Thyroid gland (tissue), 4 donors: ENCODE data around the gene KCNH1. TPM values are rescaled to one million over a fixed set of nuclear protein-coding genes. Genes with fewer than 3 reads are reported as not detected.

ENCODE experiments used
- DNase-seq, 2 donors: peaks; one replicate each; pipeline ENCODE4 v3.0.0-alpha.2; 2019
- H3K27ac ChIP-seq, 3 donors: fragments of 200-600 bp; sonication (generic); 1 replicate in 2 of 3; 2 replicates in 1 of 3; pipeline ENCODE4 v1.5.1; 2016 to 2019; ENCODE audit warnings: mild to moderate bottlenecking in 1 of 3, moderate library complexity in 1 of 3
- H3K27me3 ChIP-seq: fragments of 200-600 bp; sonication (generic); one replicate; pipeline ENCODE4 v1.5.1; 2019
- H3K36me3 ChIP-seq, 2 donors: fragments of 200-600 bp; sonication (generic); one replicate each; pipeline ENCODE4 v1.5.1; 2016 to 2019
- H3K4me1 ChIP-seq, 2 donors: fragments of 200-600 bp; sonication (generic); one replicate each; pipeline ENCODE4 v1.5.1; 2017 to 2019
- H3K4me3 ChIP-seq, 3 donors: fragments of 200-600 bp; sonication (generic); replicated peaks in 1 of 3; 1 replicate in 2 of 3; 2 replicates in 1 of 3; pipeline ENCODE4 v1.5.1; 2016; ENCODE audit warnings: mild to moderate bottlenecking in 1 of 3
- H3K9me3 ChIP-seq: fragments of 200-600 bp; sonication (generic); one replicate; pipeline ENCODE4 v1.5.1; 2017
- CTCF ChIP-seq, 6 experiments: fragments of 200-600 bp in 3 of 6; fragments of 450-650 bp in 3 of 6; sonication (generic) in 3 of 6; IDR thresholded peaks; one replicate each; pipeline ENCODE4 v1.5.1; 2016 to 2019; ENCODE audit warnings: antibody characterized with exemption in 6 of 6, mild to moderate bottlenecking in 2 of 6, inconsistent platforms in 1 of 6, moderate library complexity in 1 of 6
- POLR2A ChIP-seq, 2 donors: fragments of 450-650 bp; IDR thresholded peaks; one replicate each; pipeline ENCODE4 v1.6.1; 2017; ENCODE audit warnings: antibody characterized with exemption in 2 of 2, mild to moderate bottlenecking in 2 of 2, moderate library complexity in 1 of 2
- WGBS, 2 donors: methylation state at CpG; one replicate each; pipeline ENCODE4 v1.1.5; 2017; 5-methylcytosine and 5-hydroxymethylcytosine counted together
- intact Hi-C: fragments of 100-400 bp; cut with DNase I; formaldehyde crosslinking; loops from one replicate; pipeline ENCODE4 v1.15.1; 2023
- total RNA-seq, 4 donors: library from RNA; depleted of rRNA; stranded (reverse); fragments of >200 nt; gene quantifications; one replicate each; pipeline ENCODE4 v1.2.3, GENCODE V29; 2016

The KCNH1 gene
- total RNA-seq, 4 donors from 2014 or later, result 1.3 TPM; not detected in 2

- intact Hi-C loops, result no loop called here
- WGBS, 2 donors, result 87 to 90% methylated on average over 5 of the region's 5 CpGs
- TF ChIP-seq CTCF (IDR thresholded peaks at IDR 0.05), result no peak
- H3K9me3 ChIP-seq, result no peaks in the 10 kb centered on the region
- H3K27me3 ChIP-seq, result no peaks in the 10 kb centered on the region
- no peak for DNase-seq
- no peak overlapping the region for H3K27ac ChIP-seq
- no peak overlapping the region for H3K4me3 ChIP-seq
- no peaks in the 10 kb centered on the region for H3K4me1 ChIP-seq
- H3K36me3 ChIP-seq, result no peaks in the 10 kb centered on the region
These were observed 235.5 kb downstream of the KCNH1 start for GRCh38 chr1:210898473-210898872.

- Histone ChIP-seq H3K9me3 (no peaks in the 10 kb centered on the region), H3K36me3 (no peaks in the 10 kb centered on the region), H3K4me3 (no peak overlapping the region), H3K27ac (no peak overlapping the region), H3K4me1 (no peaks in the 10 kb centered on the region), H3K27me3 (no peaks in the 10 kb centered on the region)
- no peak for TF ChIP-seq CTCF (IDR thresholded peaks at IDR 0.05)
- TF ChIP-seq POLR2A (IDR thresholded peaks at IDR 0.05), result no peak
- WGBS, 2 donors, result 69 to 75% methylated on average over 2 of the region's 2 CpGs
- intact Hi-C loops, result no loop called here
- no peak for DNase-seq
These were observed 250.1 kb downstream of the KCNH1 start for GRCh38 chr1:210883821-210884220.

- H3K36me3 ChIP-seq, result no peaks in the 10 kb centered on the region
- 81% methylated on average over 8 of the region's 8 CpGs for WGBS, 2 donors
- H3K4me3 ChIP-seq, result no peak overlapping the region
- no peaks in the 10 kb centered on the region for H3K9me3 ChIP-seq
- DNase-seq, result no peak
- no peak overlapping the region for H3K27ac ChIP-seq
- intact Hi-C loops, result no loop called here
- no peaks in the 10 kb centered on the region for H3K4me1 ChIP-seq
- H3K27me3 ChIP-seq, result no peaks in the 10 kb centered on the region
- TF ChIP-seq POLR2A (IDR thresholded peaks at IDR 0.05) (no peak), CTCF (IDR thresholded peaks at IDR 0.05) (no peak)
These were observed 251.3 kb downstream of the KCNH1 start for GRCh38 chr1:210882414-210883221.

- intact Hi-C loops, result no loop called here
- Histone ChIP-seq H3K27ac (no peak overlapping the region), H3K4me1 (no peaks in the 10 kb centered on the region), H3K27me3 (no peaks in the 10 kb centered on the region), H3K36me3 (no peaks in the 10 kb centered on the region), H3K9me3 (no peaks in the 10 kb centered on the region), H3K4me3 (no peak overlapping the region)
- DNase-seq, result no peak
- no peak for TF ChIP-seq POLR2A (IDR thresholded peaks at IDR 0.05)
- no peak for TF ChIP-seq CTCF (IDR thresholded peaks at IDR 0.05)
These were observed 255.4 kb downstream of the KCNH1 start for GRCh38 chr1:210878564-210878963.

- intact Hi-C loops, result no loop called here
These were observed 257.7 kb downstream of the KCNH1 start for GRCh38 chr1:210876275-210876674.

More at GRCh38 chr1:210876275-210876674, 257.7 kb downstream of the KCNH1 start:
- Histone ChIP-seq H3K27ac (no peak overlapping the region), H3K36me3 (no peaks in the 10 kb centered on the region), H3K4me3 (no peak overlapping the region), H3K27me3 (no peaks in the 10 kb centered on the region), H3K4me1 (no peaks in the 10 kb centered on the region), H3K9me3 (no peaks in the 10 kb centered on the region)
- no peak for DNase-seq
- TF ChIP-seq POLR2A (IDR thresholded peaks at IDR 0.05), result no peak
- TF ChIP-seq CTCF (IDR thresholded peaks at IDR 0.05), result no peak
